ENCODE results near the gene AJM1.

The AJM1 gene

DNA sequence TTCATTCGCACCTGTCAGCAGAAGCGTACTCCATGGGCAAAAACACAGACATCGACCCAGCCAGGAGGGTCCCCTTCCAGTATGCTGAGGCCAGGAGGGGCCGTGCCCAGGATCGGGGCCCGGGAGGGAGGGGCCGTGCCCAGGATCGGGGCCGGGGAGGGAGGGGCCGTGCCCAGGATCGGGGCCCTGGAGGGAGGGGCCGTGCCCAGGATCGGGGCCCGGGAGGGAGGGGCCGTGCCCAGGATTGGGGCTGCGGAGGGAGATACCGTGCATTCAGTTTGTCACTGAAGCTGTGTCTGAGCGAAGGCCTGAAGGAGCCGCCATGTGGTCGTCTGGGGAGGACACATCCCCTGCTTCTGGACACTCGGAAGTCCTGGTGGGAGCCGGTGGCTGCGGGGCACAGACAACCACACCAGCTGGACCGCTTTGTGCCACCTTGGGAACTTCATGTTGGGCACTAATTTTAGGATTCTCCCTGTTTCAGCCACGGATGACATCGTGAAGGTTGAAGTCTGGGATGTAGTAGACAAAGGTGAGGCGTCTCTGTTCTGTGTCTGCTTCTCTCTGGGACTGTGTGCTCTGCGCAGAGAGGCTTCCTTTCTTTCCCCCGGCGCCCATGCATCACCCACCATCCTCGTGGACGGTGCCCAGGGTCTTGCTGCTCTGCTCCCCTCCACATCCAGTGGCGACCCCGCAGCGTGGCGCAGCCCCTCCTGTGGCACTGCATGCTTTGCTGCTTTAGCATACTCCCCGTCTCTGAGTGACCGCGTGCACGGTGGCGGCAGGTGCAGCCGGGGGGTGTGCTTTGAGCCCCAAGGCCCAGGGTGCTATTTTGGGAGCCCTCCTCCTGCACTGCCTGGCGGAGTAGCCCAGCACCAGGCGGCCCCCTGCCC lies 16.7 kb upstream of the AJM1 start:
- Histone ChIP-seq H3K4me3 (ENCODE audit: low read depth, low read length) (no peak overlapping the region), H3K27me3 (replicated peaks) (no peaks in the 10 kb centered on the region), H3K36me3 (replicated peaks) (peaks cover 57% of the 10 kb centered on the region), H3K27ac (no peak overlapping the region)
- TF ChIP-seq, protein P1, sequence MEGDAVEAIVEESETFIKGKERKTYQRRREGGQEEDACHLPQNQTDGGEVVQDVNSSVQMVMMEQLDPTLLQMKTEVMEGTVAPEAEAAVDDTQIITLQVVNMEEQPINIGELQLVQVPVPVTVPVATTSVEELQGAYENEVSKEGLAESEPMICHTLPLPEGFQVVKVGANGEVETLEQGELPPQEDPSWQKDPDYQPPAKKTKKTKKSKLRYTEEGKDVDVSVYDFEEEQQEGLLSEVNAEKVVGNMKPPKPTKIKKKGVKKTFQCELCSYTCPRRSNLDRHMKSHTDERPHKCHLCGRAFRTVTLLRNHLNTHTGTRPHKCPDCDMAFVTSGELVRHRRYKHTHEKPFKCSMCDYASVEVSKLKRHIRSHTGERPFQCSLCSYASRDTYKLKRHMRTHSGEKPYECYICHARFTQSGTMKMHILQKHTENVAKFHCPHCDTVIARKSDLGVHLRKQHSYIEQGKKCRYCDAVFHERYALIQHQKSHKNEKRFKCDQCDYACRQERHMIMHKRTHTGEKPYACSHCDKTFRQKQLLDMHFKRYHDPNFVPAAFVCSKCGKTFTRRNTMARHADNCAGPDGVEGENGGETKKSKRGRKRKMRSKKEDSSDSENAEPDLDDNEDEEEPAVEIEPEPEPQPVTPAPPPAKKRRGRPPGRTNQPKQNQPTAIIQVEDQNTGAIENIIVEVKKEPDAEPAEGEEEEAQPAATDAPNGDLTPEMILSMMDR (IDR thresholded peaks at IDR 0.05; ENCODE audit: low read depth, low read length, missing control alignments), result no peak
- no peak for DNase-seq
- in situ Hi-C loops (cut with HindIII; ENCODE audit: low pct_ligation_motif_present, low sequenced_read_pairs), result no loop called here

DNA sequence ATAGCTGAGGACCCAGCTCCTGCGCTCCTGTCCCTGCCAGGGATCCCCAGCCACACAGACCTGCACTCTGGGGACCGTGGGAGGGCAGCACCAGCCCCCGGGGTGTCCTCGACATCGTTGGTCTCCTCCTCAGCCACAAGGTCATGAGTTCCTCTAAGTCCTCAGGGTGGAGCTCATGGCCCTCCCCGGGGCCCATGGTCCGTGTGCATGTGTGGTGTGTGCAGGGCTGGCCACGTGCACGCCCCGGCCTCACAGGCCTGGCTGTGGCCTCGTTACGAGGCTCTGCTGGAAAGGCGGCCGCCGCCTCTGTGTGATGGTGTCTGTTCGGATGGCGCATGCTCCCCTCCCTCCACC lies 16.1 kb upstream of the AJM1 start:
- no peak for DNase-seq

DNA sequence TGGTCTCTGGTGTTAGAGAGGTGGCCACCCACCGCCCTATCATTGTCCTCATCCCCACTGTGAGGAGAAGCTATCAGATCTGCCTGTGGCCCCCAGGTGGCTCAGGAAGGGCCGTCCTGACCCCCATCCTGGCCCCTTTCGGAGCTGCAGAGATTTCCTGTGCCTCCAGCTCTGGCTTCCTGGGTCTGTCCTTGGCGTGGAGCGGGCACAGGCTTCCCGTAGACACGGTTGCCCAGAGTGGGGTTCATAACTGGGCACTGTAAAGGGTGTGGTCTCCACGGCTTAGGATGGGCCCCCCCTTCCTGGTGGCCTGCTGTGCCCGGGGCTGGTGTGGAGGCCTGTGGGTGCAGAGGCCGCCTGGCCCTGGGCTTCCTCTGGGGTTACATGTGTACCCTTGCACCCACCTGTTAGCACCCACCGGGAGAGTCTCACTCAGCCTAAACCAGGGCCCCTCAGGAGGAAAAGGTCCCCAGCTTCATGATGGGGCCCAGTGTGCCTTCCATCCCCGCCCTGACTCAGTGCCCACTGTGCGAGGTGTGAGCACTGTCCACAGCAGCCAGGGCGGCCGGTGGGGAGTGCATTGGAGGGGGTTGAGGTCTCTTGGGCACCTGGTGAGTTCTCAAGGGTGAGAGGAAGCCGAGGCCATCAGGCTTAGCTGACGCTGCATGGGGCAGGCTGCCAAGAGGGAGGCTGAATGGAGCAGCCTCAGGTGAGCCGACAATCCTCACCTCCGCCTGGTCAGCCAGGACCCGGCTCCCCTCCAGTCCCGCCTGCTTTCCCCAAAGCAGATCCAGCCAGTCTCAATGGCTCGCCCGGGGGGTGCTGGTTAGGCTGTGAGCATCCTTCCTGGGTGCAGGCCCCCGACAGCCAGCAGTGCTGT lies 15.3 kb upstream of the AJM1 start:
- Histone ChIP-seq H3K27me3 (replicated peaks) (no peaks in the 10 kb centered on the region), H3K27ac (no peak overlapping the region), H3K4me3 (ENCODE audit: low read depth, low read length) (no peak overlapping the region), H3K36me3 (replicated peaks) (peaks cover 71% of the 10 kb centered on the region)
- no peak for DNase-seq
- TF ChIP-seq, protein P1 (IDR thresholded peaks at IDR 0.05; ENCODE audit: low read depth, low read length, missing control alignments), result no peak
- in situ Hi-C loops (cut with HindIII; ENCODE audit: low pct_ligation_motif_present, low sequenced_read_pairs), result no loop called here

More for the DNA sequence above, 16.1 kb upstream of the AJM1 start:
- in situ Hi-C loops (cut with HindIII; ENCODE audit: low pct_ligation_motif_present, low sequenced_read_pairs), result no loop called here
- H3K36me3 ChIP-seq (replicated peaks), result peaks cover 63% of the 10 kb centered on the region
- no peak overlapping the region for H3K4me3 ChIP-seq (ENCODE audit: low read depth, low read length)
- no peaks in the 10 kb centered on the region for H3K27me3 ChIP-seq (replicated peaks)
- H3K27ac ChIP-seq, result no peak overlapping the region
- TF ChIP-seq, protein P1 (IDR thresholded peaks at IDR 0.05; ENCODE audit: low read depth, low read length, missing control alignments), result no peak

DNA sequence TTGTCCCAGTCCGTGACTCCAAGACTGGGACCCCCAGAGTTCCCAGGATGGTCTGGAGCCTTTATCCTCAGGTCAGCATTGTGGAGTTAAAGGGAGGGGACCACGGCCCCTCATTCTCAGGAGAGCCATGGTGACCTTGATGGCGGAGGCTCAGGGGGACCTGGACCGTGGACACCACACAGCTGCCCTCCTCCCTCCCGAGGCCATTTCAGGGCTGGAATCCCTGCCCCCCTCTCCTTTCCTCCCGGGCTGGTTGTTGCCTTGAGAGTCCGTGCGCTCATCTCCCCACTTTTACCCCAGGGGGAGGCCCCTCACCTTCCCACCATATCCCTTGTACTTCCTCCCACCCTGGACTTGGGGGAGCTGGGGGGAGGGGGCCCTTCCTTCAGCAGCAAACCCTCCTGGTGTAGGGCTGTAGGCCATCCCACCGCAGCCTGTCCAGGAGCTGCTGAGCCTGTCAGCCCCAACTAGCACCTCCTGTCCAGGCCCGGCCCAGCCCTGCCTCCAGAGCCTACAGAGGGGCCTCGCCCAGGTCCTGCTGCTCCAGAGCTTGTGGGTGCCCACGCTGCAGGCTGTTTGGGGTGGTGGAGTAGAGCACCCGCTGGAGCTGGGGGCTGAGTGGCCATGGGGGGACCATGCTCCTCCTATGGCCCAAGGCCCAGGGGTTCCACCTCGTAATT lies 14.3 kb upstream of the AJM1 start:
- in situ Hi-C loops (cut with HindIII; ENCODE audit: low pct_ligation_motif_present, low sequenced_read_pairs), result no loop called here
- no peak overlapping the region for H3K27ac ChIP-seq
- H3K4me3 ChIP-seq (ENCODE audit: low read depth, low read length), result no peak overlapping the region
- DNase-seq, result no peak
- no peaks in the 10 kb centered on the region for H3K27me3 ChIP-seq (replicated peaks)
- peaks cover 77% of the 10 kb centered on the region for H3K36me3 ChIP-seq (replicated peaks)
- TF ChIP-seq, protein P1 (IDR thresholded peaks at IDR 0.05; ENCODE audit: low read depth, low read length, missing control alignments), result no peak

DNA sequence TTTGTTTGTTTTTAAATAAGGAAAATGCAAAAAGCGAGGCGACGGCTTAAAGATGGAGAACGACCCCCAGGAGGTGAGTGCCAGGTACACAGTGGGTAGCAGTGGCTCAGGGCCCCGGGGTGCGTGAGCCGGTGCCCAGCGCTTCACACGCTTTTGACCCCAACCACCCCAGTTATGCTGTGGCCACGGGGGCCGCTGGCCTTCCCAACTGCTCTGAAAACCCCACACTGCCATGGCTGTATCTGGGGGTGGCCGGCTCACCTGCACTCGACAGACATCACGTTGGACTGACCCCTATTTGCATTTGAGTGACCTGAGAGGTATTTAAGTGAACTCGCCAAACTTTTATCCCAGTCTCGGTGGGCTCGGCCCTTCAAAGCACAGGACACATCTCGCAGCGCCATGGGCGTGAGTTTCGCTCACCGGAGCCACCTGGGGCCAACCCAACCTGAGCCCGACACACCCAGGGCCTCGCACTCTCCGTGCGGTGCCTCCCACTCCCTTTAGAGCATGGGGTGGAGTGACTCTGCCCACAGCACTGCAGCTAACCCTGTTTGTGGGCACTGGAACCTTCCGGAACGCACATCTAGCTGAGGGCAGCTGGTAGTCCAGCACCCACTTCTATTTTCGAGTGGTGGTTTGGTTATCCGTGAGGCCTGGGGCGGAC lies 13.7 kb upstream of the AJM1 start:
- DNase-seq, result no peak
- in situ Hi-C loops (cut with HindIII; ENCODE audit: low pct_ligation_motif_present, low sequenced_read_pairs), result no loop called here
- no peak overlapping the region for H3K4me3 ChIP-seq (ENCODE audit: low read depth, low read length)

More for the DNA sequence above, 13.7 kb upstream of the AJM1 start:
- no peaks in the 10 kb centered on the region for H3K27me3 ChIP-seq (replicated peaks)
- no peak overlapping the region for H3K27ac ChIP-seq
- H3K36me3 ChIP-seq (replicated peaks), result peaks cover 74% of the 10 kb centered on the region
- TF ChIP-seq, protein P1 (IDR thresholded peaks at IDR 0.05; ENCODE audit: low read depth, low read length, missing control alignments), result no peak
